Hypothalamus (tissue), 51 donors: ENCODE data around the gene C1RL.
"Not testable (repeated sequence)": the region's sequence is repeated elsewhere in the genome, so short reads cannot be mapped to it uniquely, and the experiment has no call there.

ENCODE experiments used
- DNase-seq, 51 donors: peaks; one replicate each; lab custom pipeline; 2025; lab: John Stamatoyannopoulos, UW

C1RL gene

DNA sequence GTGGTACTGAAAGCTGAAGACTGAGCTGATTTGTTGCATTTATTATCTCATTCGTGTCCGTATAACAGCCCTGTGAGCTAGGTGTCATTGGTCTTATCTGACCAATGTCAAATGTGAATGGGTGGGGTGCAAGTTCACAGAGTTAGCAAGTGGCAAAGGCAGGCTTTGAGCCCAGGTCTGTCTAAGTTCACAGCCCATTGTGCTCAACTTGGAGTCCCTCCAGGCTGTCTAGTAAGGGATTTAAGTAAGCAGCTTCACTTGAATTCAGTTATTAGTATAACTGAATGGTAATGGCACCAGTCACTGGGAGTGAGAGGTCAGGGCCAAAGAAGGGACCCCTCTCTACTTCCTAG lies 40.0 kb downstream of the C1RL start:
- DNase-seq = no peak

- DNase-seq = no peak
These were observed 40.6 kb downstream of the C1RL start for GRCh38 chr12:7068240-7068993.

DNA sequence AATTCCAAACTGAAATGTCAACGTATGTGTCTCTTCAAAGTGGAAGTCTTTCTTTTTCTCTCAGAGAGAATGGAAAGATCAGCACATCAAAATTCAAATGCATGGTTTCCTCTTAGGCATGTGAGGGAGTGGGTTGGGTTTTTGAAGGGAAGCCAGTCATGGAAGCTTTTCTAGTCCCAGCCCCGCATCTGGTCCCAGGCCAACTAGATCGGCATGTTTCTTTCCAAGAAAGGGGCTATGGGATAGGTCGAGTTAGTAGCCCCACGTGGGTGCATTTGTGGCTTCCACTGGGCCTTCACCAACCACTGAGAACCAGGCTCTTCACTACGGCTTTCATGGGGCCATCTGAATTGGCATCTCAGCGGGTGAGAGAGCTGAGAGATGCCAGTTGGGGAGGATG lies 41.9 kb downstream of the C1RL start:
- DNase-seq = no peak

DNA sequence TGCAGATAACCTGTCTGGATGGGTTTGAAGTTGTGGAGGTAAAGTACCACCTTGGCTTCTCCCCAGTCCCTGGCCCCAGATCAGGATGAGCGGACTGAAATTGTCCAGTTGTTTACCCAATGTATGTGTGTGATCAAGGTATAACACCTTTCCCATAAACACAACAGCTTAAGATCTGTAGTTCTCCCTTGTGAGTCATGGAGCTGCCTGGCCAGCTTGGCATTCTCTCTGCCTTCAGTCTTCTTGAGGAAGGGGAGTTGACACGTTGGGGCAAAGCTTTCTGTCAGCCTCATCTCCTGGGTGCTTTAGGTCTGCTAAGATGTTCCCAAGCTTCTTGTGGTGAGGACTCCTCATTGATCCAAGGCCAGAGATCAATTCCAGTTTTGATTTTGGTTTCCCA lies 42.4 kb downstream of the C1RL start:
- DNase-seq = no peak

DNA sequence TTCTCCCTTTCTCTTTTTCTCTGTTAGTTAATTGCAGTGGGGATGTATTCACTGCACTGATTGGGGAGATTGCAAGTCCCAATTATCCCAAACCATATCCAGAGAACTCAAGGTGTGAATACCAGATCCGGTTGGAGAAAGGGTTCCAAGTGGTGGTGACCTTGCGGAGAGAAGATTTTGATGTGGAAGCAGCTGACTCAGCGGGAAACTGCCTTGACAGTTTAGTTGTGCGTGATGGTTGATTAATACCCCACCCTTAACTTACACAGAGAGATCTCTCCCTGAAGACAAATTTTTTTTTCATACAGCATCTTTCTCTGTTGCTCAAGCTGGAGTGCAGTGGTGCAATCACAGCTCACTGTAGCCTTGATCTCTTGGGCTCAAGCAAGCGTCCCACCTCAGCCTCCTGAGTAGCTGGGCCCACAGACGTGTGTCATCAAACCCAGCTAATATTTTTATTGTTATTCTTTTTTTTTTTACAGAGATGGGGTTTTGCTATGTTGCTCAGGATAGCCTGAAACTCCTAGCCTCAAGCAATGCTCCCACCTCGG lies 43.9 kb downstream of the C1RL start:
- no peak for DNase-seq

GRCh38 chr12:7064516-7064915 lies 44.5 kb downstream of the C1RL start:
- DNase-seq = no peak

GRCh38 chr12:7061596-7061995 lies 47.4 kb downstream of the C1RL start:
- no peak for DNase-seq

DNA sequence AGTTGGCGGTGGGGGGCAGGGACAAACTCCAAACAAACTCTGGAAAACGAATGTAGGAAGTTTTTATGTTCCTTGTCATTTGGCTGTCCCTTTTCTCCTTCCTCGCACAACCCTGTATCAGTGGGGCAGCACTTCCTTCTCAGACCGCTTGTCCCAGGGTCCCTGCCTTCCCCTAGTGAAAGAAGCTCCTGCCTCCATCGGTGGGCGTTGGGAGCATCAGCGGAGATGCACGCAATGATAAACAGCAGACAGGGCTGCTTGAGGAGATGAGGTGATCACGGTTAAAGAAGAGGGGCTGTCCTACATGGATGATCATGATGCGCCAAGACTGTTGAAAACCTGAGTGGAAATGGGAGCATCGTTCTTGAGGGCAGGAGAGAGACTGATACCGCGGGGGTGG lies 47.9 kb downstream of the C1RL start:
- no peak for DNase-seq

DNA sequence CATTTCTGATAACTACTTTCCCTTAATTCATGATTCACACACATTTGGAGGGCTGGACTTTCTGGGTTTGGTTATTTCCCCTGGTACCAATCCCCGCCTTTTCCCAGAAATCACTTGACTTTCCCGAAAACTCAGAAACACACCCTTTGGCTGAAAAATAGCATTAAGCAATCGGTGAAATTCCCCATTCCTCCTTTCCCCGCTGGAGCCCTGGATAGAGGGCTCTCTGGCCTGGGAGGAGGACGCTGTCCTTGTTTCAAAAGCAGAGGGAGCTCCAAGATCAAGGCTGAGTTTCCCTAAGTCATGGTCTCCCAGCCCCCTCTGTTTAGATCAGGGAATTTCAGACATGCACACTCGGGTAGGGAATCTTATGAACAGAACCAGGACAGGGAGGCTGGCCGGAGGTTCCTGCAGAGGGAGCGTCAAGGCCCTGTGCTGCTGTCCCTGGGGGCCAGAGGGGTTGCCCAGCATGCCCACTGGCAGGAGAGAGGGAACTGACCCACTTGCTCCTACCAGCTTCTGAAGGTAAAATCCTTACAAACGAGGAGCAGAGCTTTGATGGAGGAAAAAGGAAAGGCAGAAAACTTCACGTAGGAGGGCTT lies 48.6 kb downstream of the C1RL start, which contains the start of gene C1S:
Gene C1S (plus strand): TSS at position 366 of the 602 bp plus-strand sequence. CDS start 1,195 bp downstream, outside the sequence.
- DNase-seq = peak in 21 of 51 donors; percentile 2 to 54 (median 13)

DNA sequence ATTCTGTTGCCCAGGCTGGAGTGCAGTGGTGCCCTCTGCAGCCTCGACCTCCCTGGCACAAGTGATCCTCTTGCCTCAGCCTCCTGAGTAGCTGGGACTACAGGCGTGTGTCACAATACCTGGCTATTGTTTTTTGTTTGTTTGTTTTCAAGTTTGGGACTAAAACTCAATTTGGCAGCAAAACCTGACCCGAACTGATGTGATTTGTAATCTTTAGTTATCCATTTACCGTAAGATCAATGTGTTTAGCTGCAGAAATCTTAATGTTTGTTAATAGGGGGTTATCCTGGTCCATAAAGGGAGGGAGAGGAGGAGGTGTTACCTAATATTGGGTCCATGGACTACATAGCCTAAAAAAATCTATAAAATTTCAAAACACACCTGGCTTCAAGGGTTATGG lies 49.2 kb downstream of the C1RL start:
- DNase-seq = no peak

DNA sequence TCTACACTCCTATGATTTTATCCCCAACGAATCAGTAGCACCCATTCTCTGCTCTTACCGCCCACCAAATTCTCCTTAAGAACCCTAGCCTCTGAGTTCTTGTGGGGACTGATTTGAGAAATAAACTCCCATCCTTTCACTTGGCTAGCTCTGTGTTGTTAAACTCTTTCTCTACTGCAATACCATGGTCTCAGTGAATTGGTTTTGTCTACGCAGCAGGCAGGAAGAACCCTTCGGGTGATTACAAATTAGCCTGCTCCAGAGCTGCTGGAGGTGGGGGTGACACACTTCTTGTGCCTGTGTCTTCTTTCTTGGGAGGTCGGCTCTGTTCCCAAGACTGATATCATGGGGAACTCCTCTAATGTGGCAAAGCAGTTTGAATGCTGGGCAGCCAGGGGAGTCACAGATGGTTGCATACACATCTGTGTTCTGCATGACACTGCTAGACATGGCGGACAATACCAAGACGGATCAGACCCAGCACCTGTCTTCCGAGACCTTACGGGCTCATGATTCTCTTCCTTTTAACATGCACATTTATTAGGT lies 50.1 kb downstream of the C1RL start:
- no peak for DNase-seq

- DNase-seq = no peak
These were observed 50.7 kb downstream of the C1RL start for GRCh38 chr12:7058163-7058845.

- DNase-seq = not testable (repeated sequence)
These were observed 53.3 kb downstream of the C1RL start for GRCh38 chr12:7055736-7056135.

GRCh38 chr12:7054925-7055324 lies 54.1 kb downstream of the C1RL start:
- no peak for DNase-seq

DNA sequence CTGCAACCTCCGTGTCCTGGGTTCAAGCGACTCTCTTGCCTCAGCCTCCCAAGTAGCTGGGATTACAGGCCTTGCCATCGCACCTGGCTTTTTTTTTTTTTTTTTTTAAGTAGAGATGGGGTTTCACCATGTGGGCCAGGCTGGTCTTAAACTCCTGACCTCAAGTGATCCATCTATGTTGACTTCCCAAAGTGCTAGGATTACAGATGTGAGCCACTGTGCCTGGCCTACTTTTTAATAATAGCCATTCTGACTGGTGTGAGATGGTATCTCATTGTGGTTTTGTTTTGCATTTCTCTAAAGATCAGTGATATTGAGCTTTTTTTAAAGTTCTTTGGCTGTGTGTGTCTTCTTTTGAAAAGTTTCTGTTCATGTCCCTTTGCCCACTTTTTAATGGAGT lies 59.0 kb downstream of the C1RL start:
- not testable (repeated sequence) for DNase-seq

GRCh38 chr12:7049445-7049951 lies 59.5 kb downstream of the C1RL start:
- not testable (repeated sequence) for DNase-seq

DNA sequence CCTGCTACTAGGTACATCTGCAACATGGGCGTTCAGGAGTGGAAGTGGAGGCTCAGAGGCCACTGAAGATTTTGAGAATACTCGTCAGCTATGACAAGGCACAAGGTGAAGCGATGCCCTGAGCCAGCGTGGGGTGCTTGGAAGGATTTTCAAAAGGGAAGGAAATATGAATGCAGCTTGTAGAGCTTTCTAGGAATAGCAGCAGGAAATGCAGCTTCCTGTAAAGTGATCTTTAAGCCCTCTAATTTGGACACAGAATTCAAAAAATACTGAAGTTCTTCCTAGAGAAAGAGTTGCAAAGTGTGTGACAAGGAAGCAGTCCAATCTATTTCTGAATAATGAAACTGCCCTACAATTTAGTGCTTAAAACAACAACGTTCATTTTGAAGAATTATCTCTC lies 61.7 kb downstream of the C1RL start:
- no peak for DNase-seq

GRCh38 chr12:7046383-7047105 lies 62.5 kb downstream of the C1RL start:
- no peak for DNase-seq

- DNase-seq = no peak
These were observed 63.1 kb downstream of the C1RL start for GRCh38 chr12:7045913-7046312.
